ENCODE measurements around the gene SRRM1.
A peak's percentile ranks its signal among the peaks of the same experiment; 100 is the strongest.

The SRRM1 gene, protein sequence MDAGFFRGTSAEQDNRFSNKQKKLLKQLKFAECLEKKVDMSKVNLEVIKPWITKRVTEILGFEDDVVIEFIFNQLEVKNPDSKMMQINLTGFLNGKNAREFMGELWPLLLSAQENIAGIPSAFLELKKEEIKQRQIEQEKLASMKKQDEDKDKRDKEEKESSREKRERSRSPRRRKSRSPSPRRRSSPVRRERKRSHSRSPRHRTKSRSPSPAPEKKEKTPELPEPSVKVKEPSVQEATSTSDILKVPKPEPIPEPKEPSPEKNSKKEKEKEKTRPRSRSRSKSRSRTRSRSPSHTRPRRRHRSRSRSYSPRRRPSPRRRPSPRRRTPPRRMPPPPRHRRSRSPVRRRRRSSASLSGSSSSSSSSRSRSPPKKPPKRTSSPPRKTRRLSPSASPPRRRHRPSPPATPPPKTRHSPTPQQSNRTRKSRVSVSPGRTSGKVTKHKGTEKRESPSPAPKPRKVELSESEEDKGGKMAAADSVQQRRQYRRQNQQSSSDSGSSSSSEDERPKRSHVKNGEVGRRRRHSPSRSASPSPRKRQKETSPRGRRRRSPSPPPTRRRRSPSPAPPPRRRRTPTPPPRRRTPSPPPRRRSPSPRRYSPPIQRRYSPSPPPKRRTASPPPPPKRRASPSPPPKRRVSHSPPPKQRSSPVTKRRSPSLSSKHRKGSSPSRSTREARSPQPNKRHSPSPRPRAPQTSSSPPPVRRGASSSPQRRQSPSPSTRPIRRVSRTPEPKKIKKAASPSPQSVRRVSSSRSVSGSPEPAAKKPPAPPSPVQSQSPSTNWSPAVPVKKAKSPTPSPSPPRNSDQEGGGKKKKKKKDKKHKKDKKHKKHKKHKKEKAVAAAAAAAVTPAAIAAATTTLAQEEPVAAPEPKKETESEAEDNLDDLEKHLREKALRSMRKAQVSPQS

DNA sequence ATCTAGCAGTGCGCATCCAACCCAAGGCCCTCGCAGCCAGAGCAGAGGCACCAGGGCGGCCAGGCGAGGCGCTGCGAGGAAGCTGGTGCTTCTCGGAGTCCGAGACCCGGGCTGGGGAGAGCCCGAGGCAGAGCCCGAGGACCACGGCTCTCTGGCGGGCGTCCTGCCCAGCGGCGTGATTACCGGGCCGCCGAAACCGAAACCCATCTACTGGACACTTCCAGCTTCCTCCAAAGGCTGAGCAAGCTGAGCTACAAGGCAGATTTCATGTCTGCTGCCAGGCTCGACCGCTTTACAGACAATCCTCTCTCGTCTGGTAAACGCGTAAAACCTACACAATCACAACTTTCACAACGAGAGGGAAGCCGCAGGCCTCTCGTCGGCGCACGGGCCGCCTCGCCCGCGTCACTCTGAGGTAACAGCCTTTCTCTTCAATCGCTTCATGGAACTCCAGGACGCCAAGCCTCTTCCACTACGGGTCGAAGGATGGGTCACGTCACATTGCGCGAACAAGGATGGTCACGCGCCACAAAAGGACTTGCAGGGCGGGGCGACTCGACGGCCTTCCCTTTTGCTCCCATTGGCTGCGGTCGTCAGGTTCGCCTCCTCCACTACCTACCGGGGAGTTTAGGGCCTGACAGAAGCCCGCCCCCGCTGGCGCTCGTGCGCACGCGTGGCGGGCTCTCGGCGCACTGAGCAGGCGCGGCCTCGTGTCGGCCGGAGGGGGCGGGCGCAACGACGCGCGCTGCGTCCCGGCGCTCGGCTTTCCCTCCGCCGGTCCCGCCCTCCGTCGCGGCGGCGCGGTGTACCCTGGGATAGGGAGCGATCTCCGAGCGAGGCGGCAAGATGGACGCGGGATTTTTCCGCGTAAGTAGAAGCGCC is at the start of gene SRRM1:
Gene SRRM1 (plus strand): TSS at position 822 of the 882 bp plus-strand sequence. CDS start 25 bp downstream, at position 847.
- DNase-seq (ENCODE audit: low read depth, low spot score): peak; percentile 100

DNA sequence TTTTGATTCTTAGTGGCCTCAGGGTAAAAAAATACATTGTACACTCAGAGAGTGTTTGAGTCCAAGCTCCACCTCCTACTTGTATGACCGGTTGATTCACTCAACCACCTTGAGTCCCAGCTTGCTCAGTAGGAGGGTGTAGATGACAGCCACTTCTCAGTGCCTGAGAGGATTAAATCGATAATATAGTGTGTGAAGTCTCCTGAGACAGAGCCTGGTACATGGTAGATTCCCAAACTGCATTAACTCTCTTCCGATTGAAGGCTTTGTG is 48.8 kb upstream of the SRRM1 start:
- DNase-seq (ENCODE audit: low read depth, low spot score): no peak

DNA sequence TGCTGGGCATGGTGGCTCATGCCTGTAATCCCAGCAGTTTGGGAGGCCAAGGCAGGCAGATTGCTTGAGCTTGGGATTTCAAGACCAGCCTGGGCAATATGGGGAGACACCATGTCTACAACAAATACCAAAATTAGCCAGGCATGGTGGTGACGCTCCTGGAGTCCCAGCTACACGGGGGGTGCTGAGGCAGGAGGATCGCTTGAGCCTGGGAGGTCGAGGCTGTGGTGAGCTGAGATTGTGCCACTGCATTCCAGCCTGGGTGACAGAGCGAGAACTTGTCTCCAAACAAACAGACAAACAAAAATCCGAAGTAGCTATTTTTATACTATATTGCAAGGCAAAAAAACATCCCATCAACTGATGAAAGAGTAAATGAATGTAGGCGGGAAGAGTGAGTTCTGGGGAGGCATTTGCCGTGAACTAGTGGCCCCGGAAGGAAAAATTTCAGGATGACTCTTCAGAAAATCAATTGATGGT is 46.7 kb upstream of the SRRM1 start:
- DNase-seq (ENCODE audit: low read depth, low spot score): no peak

DNA sequence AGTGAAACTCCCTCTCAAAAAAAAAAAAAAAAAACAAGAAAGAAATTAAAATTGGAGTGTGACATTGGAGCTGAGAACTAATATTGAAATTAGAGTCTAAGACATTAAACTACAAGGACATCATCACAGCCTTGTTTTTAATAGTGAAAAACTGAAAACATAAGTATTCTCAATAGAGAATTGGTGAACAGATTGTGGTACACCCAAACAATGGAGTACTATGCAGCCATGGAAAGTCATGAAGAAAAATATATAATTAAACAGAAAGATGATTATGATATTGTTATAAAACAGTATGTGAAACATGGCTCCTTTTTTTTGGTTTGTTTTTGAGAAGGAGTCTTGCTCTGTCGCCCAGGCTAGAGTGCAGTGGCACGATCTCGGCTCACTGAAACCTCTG is 43.8 kb upstream of the SRRM1 start:
- DNase-seq (ENCODE audit: low read depth, low spot score): no peak

DNA sequence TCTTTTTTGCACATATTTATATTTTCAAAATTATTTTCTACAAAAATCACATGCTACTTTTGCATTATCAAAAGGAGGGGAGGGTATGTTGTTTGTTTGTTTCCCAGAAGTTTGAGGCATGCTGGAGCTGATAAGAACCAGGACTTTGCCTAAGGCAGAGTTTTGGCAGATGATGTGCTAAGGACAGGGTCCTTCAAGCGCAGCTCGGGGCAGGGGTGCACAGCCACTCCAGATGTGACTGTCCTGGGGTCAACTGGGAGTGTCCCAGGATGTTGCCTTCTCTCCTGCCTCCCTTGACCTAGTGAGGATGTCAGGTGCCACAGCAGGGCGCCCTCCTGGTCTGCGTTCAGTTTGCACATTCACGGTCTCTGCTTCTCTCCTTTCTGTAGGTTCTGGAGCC is 42.6 kb upstream of the SRRM1 start:
- DNase-seq (ENCODE audit: low read depth, low spot score): peak; percentile 52

DNA sequence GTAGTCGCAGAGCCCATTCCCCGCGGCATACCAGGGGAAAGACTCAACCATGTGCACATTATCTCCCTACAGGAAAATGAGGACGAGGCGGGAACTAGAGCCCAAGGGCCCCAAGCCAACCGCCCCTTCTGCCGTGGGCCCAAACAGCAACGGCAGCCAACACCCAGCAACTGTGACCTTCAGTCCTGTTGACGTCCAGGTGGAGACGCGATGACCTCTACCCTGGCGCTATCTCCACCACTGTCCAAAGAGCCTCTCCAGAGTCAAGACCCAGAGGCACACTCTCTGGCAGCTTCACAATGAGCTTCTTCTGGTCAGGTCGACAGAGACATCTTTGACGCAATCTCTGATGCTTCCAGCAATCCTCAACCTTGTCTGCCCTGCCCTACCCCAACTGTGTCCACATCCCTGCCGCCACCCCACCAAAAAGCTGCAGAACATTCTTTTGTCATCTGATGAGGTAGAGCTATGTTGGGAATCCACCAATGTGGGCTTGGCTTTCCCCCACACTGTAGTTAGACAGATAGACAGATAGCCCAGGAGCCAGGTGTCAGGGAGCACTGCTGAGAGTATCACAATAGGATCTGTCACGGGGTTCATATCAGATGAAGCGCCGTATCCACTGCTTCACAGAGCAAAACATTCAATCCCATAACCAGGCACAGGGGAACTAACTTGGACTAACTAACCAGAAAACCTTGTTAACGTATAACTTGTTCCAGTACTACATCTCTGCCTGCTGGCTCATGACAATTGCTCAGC is 37.4 kb upstream of the SRRM1 start:
- DNase-seq (ENCODE audit: low read depth, low spot score): no peak

DNA sequence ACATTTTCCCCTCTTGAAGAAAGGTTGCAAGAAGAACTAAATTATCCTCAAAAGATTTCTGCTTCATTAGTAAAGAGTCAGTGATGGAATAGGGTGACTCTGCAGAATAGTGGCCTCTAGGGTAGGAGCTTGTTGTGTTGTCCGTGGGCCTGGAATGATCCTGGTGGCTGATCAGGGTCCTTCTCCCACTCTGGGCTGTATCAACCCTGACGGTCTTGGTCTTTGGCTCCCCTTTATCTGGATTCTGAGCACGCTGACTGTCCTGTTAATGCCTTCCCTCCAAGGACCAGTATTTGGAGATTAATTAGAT is 36.9 kb upstream of the SRRM1 start:
- no peak for DNase-seq (ENCODE audit: low read depth, low spot score)

DNA sequence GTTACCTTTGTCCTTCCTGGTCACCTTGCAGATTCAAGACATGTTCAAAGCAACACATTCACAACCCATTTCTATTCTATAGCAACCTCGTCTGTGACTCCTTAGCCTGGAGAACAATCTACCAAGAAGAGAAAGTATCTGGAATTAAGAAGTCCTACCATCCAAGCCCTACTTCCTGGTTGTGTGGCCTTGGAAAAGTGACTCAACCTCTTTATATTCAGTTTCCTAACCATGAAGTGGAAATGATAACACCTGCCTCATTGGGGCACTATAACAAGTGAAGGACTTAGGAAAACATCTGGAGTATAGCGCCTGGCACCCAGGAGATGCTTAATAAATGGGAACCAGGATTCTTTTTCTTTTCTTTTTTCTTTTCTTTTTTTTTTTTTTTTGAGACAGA is 36.5 kb upstream of the SRRM1 start:
- DNase-seq (ENCODE audit: low read depth, low spot score): no peak

DNA sequence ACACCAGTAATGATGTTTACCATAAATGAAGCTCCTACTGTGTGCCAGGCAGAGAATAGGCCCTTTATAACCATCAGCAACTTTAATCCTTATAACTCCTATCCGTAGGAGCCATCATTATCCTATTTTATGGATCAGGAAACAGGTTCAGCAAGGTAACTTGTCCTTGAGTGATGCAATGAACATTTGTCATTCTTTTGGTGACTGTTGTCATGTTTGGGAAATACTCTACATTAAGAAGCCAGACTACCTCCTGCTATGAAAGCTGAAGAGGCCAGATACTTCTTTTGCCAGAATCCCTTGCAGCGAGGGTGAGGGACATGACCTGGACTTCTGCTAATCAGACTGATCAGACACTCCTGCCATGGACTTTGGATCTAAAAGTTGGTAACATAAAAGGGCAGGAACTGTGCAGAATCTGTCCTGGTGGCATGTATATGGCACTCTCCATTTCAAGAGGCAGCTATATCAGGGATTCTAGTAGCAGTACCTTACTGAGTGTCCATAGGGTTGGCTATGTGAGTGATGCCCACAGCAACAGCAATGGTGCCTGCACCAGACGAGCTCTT is 33.1 kb upstream of the SRRM1 start:
- DNase-seq (ENCODE audit: low read depth, low spot score): no peak

DNA sequence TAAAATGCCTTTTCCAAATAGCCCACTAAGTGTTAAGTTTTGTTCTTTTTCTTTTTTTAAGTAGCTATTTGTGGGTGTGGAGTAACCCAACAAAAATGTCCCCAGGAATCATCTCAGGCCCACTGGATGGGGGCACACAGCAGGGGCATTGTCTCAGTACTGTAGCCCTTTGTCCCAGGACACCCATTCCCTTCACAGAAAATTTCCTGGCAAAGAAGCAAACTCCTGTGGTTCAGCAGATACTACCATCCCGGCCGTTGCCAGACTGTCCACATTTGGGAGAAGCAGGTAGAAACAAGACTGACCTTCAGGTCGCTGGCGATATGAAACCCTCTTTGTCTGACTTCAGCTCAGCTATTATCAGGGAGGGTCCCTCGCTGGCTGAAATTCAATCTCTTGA is 23.7 kb upstream of the SRRM1 start:
- DNase-seq (ENCODE audit: low read depth, low spot score): no peak

DNA sequence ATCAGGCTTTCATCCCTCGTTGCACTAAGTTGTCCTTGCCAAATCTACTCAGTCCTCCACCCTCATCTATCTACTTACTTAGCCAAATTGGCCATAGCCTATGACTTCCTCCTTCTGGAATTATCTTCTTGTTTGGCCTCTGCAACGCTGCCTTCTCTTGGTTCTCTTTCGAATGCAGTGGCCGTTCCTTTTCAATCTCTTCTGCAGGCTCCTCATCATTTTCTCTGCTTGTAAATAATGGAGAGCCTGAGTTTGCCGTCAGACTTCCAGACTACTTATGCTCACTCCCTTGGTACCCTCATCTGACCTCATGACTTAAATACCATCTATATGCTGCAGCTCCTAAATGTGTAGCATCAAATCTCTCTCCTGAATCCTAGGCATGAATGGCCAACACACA is 22.4 kb upstream of the SRRM1 start:
- no peak for DNase-seq (ENCODE audit: low read depth, low spot score)

DNA sequence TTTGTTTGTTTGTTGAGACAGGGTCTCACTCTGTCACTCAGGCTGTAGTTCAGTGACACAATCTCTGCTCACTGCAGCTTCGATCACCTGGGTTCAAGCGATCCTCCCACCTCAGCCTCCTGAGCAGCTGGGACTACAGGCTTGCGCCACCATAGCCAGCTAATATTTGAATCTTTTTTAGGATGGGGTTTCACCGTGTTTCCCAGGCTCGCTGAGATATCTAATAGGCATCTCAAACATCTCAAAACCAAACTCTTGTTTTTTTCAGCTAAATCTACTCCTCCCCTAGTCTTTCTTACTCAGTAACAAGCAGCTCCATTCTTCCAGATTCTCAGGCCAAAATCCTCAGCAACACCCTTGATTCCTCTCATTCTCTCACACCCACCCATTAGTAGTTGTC is 22.0 kb upstream of the SRRM1 start:
- no peak for DNase-seq (ENCODE audit: low read depth, low spot score)

DNA sequence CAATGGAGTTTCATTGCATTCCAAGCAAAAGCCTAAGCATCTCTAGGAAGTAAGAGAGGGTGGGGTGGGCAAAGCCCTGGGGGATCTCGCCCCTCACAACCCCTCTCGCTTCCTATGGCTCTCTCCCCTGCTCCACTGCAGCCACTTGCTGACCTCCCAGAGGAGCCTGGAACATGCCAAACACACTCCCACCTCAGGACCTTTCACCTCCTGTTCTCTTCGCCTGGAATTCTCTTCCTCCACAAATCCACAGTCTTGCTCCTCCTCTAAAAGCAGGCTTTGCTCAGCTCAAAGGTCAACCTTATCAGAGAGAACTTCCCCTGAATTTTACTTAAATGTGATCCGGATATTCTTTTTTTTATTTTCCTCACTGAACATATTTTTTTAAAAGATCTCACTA is 20.9 kb upstream of the SRRM1 start:
- DNase-seq (ENCODE audit: low read depth, low spot score): no peak

DNA sequence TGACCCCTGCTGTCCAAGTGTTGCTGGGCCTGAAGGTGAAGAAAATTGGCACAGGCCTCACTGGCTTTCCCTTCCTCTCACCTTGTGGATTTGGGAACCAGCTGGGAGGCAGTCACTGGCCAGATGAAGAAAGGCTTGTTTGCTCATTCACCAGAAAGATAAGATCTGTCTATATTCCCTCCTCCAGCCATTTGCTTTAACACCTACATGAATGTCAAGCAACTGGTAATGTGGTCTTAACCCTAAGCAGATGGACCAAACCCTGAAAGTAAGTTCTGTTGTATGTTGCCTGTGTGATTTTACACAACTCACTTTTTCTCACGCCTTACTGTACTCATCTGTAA is 10.3 kb upstream of the SRRM1 start:
- peak; percentile 43 for DNase-seq (ENCODE audit: low read depth, low spot score)

DNA sequence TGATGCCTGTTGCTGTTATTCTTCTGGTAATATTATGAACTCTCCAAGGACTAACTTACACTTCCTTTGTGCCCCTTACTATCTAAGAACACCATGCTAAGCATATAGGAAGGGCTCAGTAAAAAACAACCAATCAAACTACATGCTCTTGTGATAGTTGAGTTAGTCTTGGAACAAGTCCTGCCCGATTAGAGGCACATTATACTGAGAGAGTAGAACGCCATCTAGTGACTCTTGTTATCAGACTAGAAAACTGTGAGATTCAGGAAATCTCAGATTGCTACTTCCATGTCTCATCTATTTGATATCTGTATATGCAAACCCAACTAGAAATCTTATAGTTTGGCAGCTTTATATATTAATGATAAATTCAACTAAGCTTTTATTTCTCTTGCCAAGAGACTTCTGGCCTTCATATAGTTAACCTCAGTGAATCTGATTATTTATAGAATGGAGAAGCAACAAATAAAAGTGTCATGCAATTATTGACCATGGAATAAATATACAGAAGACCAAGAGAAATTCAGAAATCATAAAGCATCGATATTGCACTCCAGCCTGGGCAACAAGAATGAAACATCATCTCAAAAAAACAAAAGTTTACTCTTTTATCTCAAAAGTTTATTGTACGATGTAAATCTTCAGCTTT is 7.8 kb upstream of the SRRM1 start:
- no peak for DNase-seq (ENCODE audit: low read depth, low spot score)

DNA sequence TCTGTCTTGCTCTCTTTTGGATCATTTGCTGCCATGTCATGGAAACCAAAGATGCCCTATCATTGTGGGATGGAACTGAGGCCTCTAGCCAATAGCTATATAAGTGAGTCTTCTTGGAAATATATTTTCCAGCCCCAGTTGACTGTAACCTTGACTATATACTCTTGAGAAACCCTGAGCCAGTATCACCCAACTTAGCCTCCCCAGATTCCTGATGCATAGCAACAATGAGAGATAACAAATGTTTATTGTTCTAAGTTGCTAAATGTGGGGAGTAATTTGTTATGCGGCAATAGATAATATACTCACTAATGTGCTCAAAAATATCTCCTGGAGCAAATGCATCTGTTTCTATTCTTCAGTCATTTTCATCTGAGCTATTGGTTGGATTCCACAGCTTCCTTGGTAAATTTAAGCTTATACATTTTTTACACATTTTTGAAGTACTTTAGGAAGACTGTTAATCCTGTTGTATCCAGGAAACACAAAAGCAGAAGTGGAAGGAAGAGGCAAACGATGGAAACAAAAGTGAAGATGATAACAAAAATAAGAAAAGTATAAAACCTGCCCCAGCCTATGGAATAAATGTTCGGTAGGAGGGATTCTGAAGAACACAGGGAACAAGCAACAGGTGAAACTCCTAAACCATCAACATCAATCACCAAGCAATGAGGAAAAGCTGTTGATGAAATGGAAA is 6.3 kb upstream of the SRRM1 start:
- no peak for DNase-seq (ENCODE audit: low read depth, low spot score)

DNA sequence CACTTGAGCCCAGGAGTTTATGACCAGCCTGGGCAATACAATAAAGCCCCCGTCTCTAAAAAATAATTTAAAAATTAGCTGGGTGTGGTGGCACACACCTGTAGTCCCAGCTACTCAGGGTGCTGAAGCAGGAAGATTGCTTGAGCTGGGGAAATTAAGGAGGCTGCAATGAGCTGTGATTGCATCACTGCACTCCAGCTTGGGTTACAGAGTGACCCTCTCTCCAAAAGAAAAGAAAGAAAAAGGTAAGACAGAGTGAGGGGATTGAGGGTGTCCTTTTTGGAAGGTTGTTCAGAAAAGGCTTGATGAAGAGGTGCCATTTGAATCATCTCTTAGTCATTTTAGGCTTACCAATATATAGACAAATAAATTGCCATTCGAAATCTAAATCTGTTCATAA is 4.0 kb upstream of the SRRM1 start:
- DNase-seq (ENCODE audit: low read depth, low spot score): no peak

DNA sequence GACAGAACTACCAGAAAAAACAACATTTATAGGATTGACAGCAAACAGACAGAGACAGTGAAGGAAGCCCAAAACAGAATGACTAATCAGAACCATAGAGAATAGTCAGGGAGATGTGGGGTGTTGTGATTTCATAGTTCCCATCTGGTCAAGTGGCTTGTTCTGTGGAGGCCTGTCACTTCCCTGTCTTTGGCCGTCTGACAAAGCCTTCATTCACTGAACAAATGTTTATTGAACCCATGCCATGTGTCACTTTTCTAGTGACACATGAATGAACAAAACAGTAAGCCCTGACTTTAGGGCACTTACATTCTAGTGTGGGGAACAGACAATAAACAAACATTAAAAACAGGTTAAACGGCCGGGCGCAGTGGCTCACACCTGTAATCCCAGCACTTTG is 3.2 kb upstream of the SRRM1 start:
- DNase-seq (ENCODE audit: low read depth, low spot score): peak; percentile 14

DNA sequence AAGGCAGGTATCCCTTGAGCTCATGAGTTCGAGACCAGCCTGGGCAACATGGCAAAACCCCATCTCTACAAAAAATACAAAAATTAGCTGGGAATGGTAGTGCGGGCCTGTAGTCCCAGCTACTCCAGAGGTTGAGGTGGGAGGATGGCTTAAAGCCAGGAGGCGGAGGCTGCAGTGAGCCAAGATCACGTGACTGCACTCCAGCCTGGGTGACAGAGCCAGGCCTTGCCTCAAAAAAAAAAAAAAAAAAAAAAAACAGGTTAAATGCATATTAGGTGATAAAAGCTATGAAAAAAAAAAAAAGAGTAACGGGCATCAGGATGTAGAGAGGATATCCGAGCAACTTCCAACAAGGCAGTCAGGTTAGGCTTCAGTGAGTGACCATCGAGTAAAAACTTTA is 2.8 kb upstream of the SRRM1 start:
- DNase-seq (ENCODE audit: low read depth, low spot score): peak; percentile 23

DNA sequence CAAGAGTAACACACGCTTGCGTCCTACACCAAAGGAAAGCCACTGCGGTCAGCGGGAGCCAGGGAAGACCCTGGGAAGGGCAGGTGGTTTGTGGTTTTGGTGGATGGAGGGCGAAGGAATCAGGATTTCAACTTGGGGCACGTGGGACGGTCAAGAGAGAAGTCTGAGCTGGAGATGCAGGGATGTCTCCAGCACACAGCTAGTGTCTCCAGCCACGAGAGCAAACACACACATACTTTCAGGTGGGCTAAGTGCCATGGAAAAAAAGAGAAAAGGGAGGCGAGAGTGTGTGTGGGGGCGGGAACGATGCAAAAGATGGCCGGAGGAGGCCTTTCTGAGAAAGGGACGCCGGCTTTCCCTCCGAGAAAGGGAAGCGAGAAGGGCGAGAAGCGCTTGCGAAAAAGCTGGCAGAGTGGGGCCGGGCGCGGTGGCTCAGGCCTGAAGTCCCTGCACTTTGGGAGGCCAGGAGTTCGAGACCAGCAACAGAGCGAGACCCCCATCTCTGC is 1.4 kb upstream of the SRRM1 start:
- peak; percentile 37 for DNase-seq (ENCODE audit: low read depth, low spot score)

Measured in ELF-1 (cell line).